IMR-90 (cell line): ENCODE results near the gene ZFYVE28. TPM values are rescaled to one million over a fixed set of nuclear protein-coding genes. Genes with fewer than 3 reads are reported as not detected.

Experiments
- ATAC-seq: fragments of 200-7000 bp; cut with Tn5 transposase; 2 replicates; pipeline ENCODE4 v1.9.1; 2020; ENCODE audit warnings: low read depth, mild to moderate bottlenecking, moderate library complexity
- BruUV-seq: library from RNA; stranded (reverse); fragments of 400-500 nt; replicated peaks from 2 replicates; lab custom pipeline; 2021; lab: Mats Ljungman, UMichigan
- CTCF ChIA-PET: fragments of 300-600 bp; formaldehyde crosslinking; extraction: SDS; loops from one replicate; lab custom pipeline; 2021; ENCODE audit warnings: antibody characterized with exemption; lab: Yijun Ruan, JAX
- POLR2A ChIA-PET: fragments of 300-600 bp; sonication (Branson Sonifier 250); formaldehyde crosslinking; loops from one replicate; lab custom pipeline; 2022; ENCODE audit warnings: antibody characterized with exemption; ENCODE audit not compliant: unreplicated experiment; lab: Charles Lee
- DNase-seq: peaks from one replicate; pipeline ENCODE4 v3.0.0; 2013
- H2AFZ ChIP-seq: replicated peaks from 2 replicates; pipeline ENCODE3; 2013; ENCODE audit warnings: low read length, mild to moderate bottlenecking; ENCODE audit not compliant: poor library complexity
- H2AK5ac ChIP-seq: 2 replicates; pipeline ENCODE4 v1.6.1; 2013; ENCODE audit warnings: low read depth, low read length, inconsistent platforms
- H2AK9ac ChIP-seq: replicated peaks from 2 replicates; pipeline ENCODE3; 2013; ENCODE audit warnings: mild to moderate bottlenecking, low read depth, low read length, moderate library complexity; ENCODE audit not compliant: poor library complexity
- H2BK120ac ChIP-seq: 2 replicates; pipeline ENCODE4 v1.6.1; 2013; ENCODE audit warnings: low read depth, low read length, inconsistent platforms
- H2BK15ac ChIP-seq: 3 replicates; pipeline ENCODE4 v1.6.1; 2013; ENCODE audit warnings: low read depth, low read length, inconsistent platforms
- H2BK20ac ChIP-seq: 2 replicates; pipeline ENCODE4 v1.6.1; 2013; ENCODE audit warnings: low read depth, mild to moderate bottlenecking, inconsistent platforms, low read length, moderate library complexity
- H2BK5ac ChIP-seq: 2 replicates; pipeline ENCODE4 v1.6.1; 2013; ENCODE audit warnings: mild to moderate bottlenecking, low read depth, low read length, inconsistent platforms; ENCODE audit not compliant: poor library complexity, severe bottlenecking
- H3K14ac ChIP-seq: replicated peaks from 2 replicates; pipeline ENCODE4 v1.6.1; 2013; ENCODE audit warnings: low read depth, low read length, inconsistent platforms
- H3K18ac ChIP-seq: 2 replicates; pipeline ENCODE4 v1.6.1; 2013; ENCODE audit warnings: low read depth, low read length, control low read depth
- H3K23ac ChIP-seq: 2 replicates; pipeline ENCODE4 v1.6.1; 2013; ENCODE audit warnings: low read depth, low read length, inconsistent platforms
- H3K27ac ChIP-seq: 2 replicates; pipeline ENCODE4 v1.5.1; 2013; ENCODE audit warnings: mild to moderate bottlenecking, control low read depth, low read length; ENCODE audit not compliant: insufficient read depth
- H3K27me3 ChIP-seq: 2 replicates; pipeline ENCODE4 v1.6.1; 2013; ENCODE audit warnings: low read length; ENCODE audit not compliant: control insufficient read depth, insufficient read depth
- H3K36me3 ChIP-seq: 2 replicates; pipeline ENCODE4 v1.6.1; 2013; ENCODE audit warnings: low read length, mixed read lengths; ENCODE audit not compliant: control insufficient read depth, insufficient read depth
- H3K4ac ChIP-seq: 2 replicates; pipeline ENCODE4 v1.6.1; 2013; ENCODE audit warnings: low read depth, low read length, inconsistent platforms
- H3K4me1 ChIP-seq: 2 replicates; pipeline ENCODE4 v1.6.1; 2013; ENCODE audit warnings: low read length, mixed read lengths; ENCODE audit not compliant: control insufficient read depth, insufficient read depth
- H3K4me2 ChIP-seq: 2 replicates; pipeline ENCODE4 v1.6.1; 2013; ENCODE audit warnings: low read depth, mild to moderate bottlenecking, control low read depth, low read length, moderate library complexity
- H3K4me3 ChIP-seq: 2 replicates; pipeline ENCODE4 v1.5.1; 2013; ENCODE audit warnings: low read depth, mild to moderate bottlenecking, control low read depth, low read length, moderate library complexity; ENCODE audit not compliant: insufficient read depth
- H3K56ac ChIP-seq: 2 replicates; pipeline ENCODE4 v1.6.1; 2013; ENCODE audit warnings: low read length, inconsistent platforms; ENCODE audit not compliant: insufficient read depth; ENCODE audit errors: extremely low read depth
- H3K79me1 ChIP-seq, 2 experiments: 2 replicates each; pipeline ENCODE4 v1.6.1; 2013; ENCODE audit warnings: low read length in 2 of 2, inconsistent platforms in 1 of 2, low read depth in 1 of 2
- H3K9ac ChIP-seq: 2 replicates; pipeline ENCODE4 v1.6.1; 2013; ENCODE audit warnings: low read depth, low read length, control low read depth
- H3K9me1 ChIP-seq: 2 replicates; pipeline ENCODE4 v1.6.1; 2013; ENCODE audit warnings: low read length, inconsistent platforms; ENCODE audit not compliant: insufficient read depth
- H3K9me3 ChIP-seq: 2 replicates; pipeline ENCODE4 v1.6.1; 2013; ENCODE audit warnings: low read length; ENCODE audit not compliant: control insufficient read depth, insufficient read depth
- H4K20me1 ChIP-seq: 2 replicates; pipeline ENCODE4 v1.6.1; 2013; ENCODE audit warnings: low read length, inconsistent platforms; ENCODE audit not compliant: insufficient read depth
- H4K5ac ChIP-seq: 2 replicates; pipeline ENCODE4 v1.6.1; 2013; ENCODE audit warnings: mild to moderate bottlenecking, low read depth, low read length, control low read depth
- H4K8ac ChIP-seq, 2 experiments: 2 replicates each; pipeline ENCODE4 v1.6.1; 2013; ENCODE audit warnings: low read depth in 2 of 2, low read length in 2 of 2, control low read depth in 1 of 2, inconsistent platforms in 1 of 2
- H4K91ac ChIP-seq: 2 replicates; pipeline ENCODE4 v1.6.1; 2013; ENCODE audit warnings: low read depth, low read length, inconsistent platforms; ENCODE audit not compliant: insufficient read depth
- CEBPB ChIP-seq: IDR thresholded peaks from 2 replicates; pipeline ENCODE4 v1.6.1; 2012; ENCODE audit warnings: low read depth, low read length, improper control_type of control experiment
- CHD1 ChIP-seq: IDR thresholded peaks from 2 replicates; pipeline ENCODE4 v1.6.1; 2012; ENCODE audit warnings: low read depth, low read length, improper control_type of control experiment
- MAFK ChIP-seq: IDR thresholded peaks from 2 replicates; pipeline ENCODE4 v1.6.1; 2012; ENCODE audit warnings: low read depth, low read length, improper control_type of control experiment
- POLR2A ChIP-seq: IDR thresholded peaks from 2 replicates; pipeline ENCODE4 v1.6.1; 2012; ENCODE audit warnings: mild to moderate bottlenecking, low read depth, low read length
- RAD21 ChIP-seq: IDR thresholded peaks from 2 replicates; pipeline ENCODE4 v1.6.1; 2012; ENCODE audit warnings: low read length, improper control_type of control experiment
- RCOR1 ChIP-seq: IDR thresholded peaks from 2 replicates; pipeline ENCODE4 v1.6.1; 2012; ENCODE audit warnings: mild to moderate bottlenecking, low read length, improper control_type of control experiment; ENCODE audit not compliant: insufficient replicate concordance
- RFX5 ChIP-seq: IDR thresholded peaks from 2 replicates; pipeline ENCODE4 v1.8.0; 2012; ENCODE audit warnings: low read depth, mild to moderate bottlenecking, low read length, moderate library complexity
- USF2 ChIP-seq: fragments of 150-350 bp; IDR thresholded peaks from 2 replicates; pipeline ENCODE4 v1.6.1; 2017; ENCODE audit warnings: mild to moderate bottlenecking, antibody characterized with exemption, low read length, low read depth
- WGBS, 2 experiments: methylation state at CpG; one replicate each; pipeline versions ENCODE4 v1.1.5 to v1.1.7; 2013; ENCODE audit warnings: missing lambda C conversion rate in 2 of 2; ENCODE audit not compliant: insufficient read length in 1 of 2; ENCODE audit errors: extremely low coverage in 2 of 2; 5-methylcytosine and 5-hydroxymethylcytosine counted together
- dilution Hi-C: fragments of 300-500 bp; cut with HindIII; formaldehyde crosslinking; loops from one replicate; pipeline ENCODE4 v1.14.3; 2018; ENCODE audit warnings: low sequenced_read_pairs; ENCODE audit not compliant: unreplicated experiment
- in situ Hi-C: fragments of 300-500 bp; cut with MboI; formaldehyde crosslinking; loops from 3 replicates; pipeline ENCODE4 v1.14.3; 2019; ENCODE audit warnings: low sequenced_read_pairs, inconsistent platforms, mixed read lengths
- intact Hi-C: fragments of 100-400 bp; cut with micrococcal nuclease; formaldehyde crosslinking; loops from 2 replicates; pipeline ENCODE4 v1.10.0; 2022
- polyA plus RNA-seq, 3 experiments: library from polyadenylated mRNA; depleted of rRNA; stranded (reverse); fragments of >200 nt; gene quantifications; 2 replicates each; pipeline ENCODE4 v1.2.3, GENCODE V29; 2012; ENCODE audit warnings: low replicate concordance in 1 of 3
- total RNA-seq: library from RNA; depleted of rRNA; stranded (reverse); fragments of >200 nt; gene quantifications from 2 replicates; pipeline ENCODE4 v1.2.3, GENCODE V29; 2012

ZFYVE28 gene
- total and polyA plus RNA-seq, 2 of the 4 experiments (the other 2 are of a cell fraction), result 0.36 to 1.2 TPM

- Histone ChIP-seq H3K23ac (peak overlapping the region; percentile 48; the same call in 1 of the 2 replicates), H2AFZ (peak overlapping the region; percentile 54), H4K91ac (no peak overlapping the region; the same call in 1 of the 2 replicates), H4K5ac (no peak overlapping the region; the same call in 1 of the 2 replicates), H3K4me1 (peaks cover 11% of the 10 kb centered on the region), H2AK9ac (peak overlapping the region; percentile 37), H2AK5ac (peak overlapping the region; percentile 82), H3K18ac (peak overlapping the region; percentile 47; the same call in 1 of the 2 replicates), H3K36me3 (no peaks in the 10 kb centered on the region), H3K27me3 (no peaks in the 10 kb centered on the region), H3K56ac (no peak overlapping the region), H3K27ac (peak overlapping the region; percentile 56; the same call in 1 of the 2 replicates), H4K8ac (0 out of 4 replicates have a peak overlapping the region, but pooled peaks of 1 of the 2 experiments have one; percentile 33), H4K20me1 (peaks cover 8% of the 10 kb centered on the region; the same call in 1 of the 2 replicates), H3K4ac (peak overlapping the region; percentile 40), H2BK120ac (peak overlapping the region; percentile 74), H3K4me3 (no peak overlapping the region), H3K79me1 (no peaks in the 10 kb centered on the region), H3K9me1 (peaks cover 2% of the 10 kb centered on the region; the same call in 1 of the 2 replicates), H2BK15ac (no peak overlapping the region), H3K9me3 (no peaks in the 10 kb centered on the region), H2BK20ac (0 out of 2 replicates have a peak overlapping the region, but pooled peaks have one; percentile 31), H3K4me2 (no peak overlapping the region; the same call in 1 of the 2 replicates), H3K14ac (no peak overlapping the region; the same call in 1 of the 2 replicates), H3K9ac (no peak overlapping the region), H2BK5ac (no peak overlapping the region)
- POLR2A ChIA-PET, result interaction anchor here (1.1 kb wide), 1 partner anchor 30 kb away, joined by 3 read pairs; no protein-coding TSS in a partner anchor
- 75% methylated on average over 8 of the region's 20 CpGs; no CpG with 5 or more reads in 1 of the 2 experiments for WGBS, 2 experiments
- CTCF ChIA-PET, result interaction anchor here (0.8 kb wide), 1 partner anchor 10 kb away, joined by 3 read pairs; no protein-coding TSS in a partner anchor
- DNase-seq, result no peak
- in situ Hi-C loops, result no loop called here
- intact Hi-C loops, result no loop called here
- BruUV-seq, result no TSS peak
- dilution Hi-C loops, result no loop called here
- TF ChIP-seq USF2, result no peak
- no peak for TF ChIP-seq RFX5
- TF ChIP-seq RCOR1, result no peak
- no peak for TF ChIP-seq MAFK
- TF ChIP-seq RAD21, result no peak
- no peak for TF ChIP-seq CHD1
- TF ChIP-seq POLR2A, result no peak
- no peak for TF ChIP-seq CEBPB
- peak; percentile 14; the same call in 1 of the 2 replicates for ATAC-seq
Observed at GRCh38 chr4:2291705-2292645, 126.5 kb downstream of the ZFYVE28 start.
